Panc1 (cell line): ENCODE data around the gene HAPLN1. TPM values are rescaled to one million over a fixed set of nuclear protein-coding genes. Genes with fewer than 3 reads are reported as not detected.

Experiments
- ATAC-seq: fragments of 200-7000 bp; cut with Tn5 transposase; 2 replicates; pipeline ENCODE4 v1.9.1; 2020; ENCODE audit warnings: mild to moderate bottlenecking, moderate library complexity
- BruUV-seq: library from RNA; stranded (reverse); fragments of 400-500 nt; replicated peaks from 2 replicates; lab custom pipeline; 2021; lab: Mats Ljungman, UMichigan
- CTCF ChIA-PET: fragments of 300-600 bp; sonication (Branson Sonifier 250); formaldehyde crosslinking; loops from one replicate; lab custom pipeline; 2022; ENCODE audit warnings: antibody characterized with exemption; lab: Charles Lee
- POLR2A ChIA-PET: fragments of 300-600 bp; sonication (Branson Sonifier 250); formaldehyde crosslinking; loops from one replicate; lab custom pipeline; 2022; ENCODE audit warnings: antibody characterized with exemption; lab: Charles Lee
- DNase-seq: peaks from one replicate; pipeline ENCODE4 v3.0.0-alpha.2; 2010; ENCODE audit warnings: low read depth, low spot score
- H3K27ac ChIP-seq: 2 replicates; pipeline ENCODE4 v1.5.1; 2011; ENCODE audit warnings: mild to moderate bottlenecking, low read length, inconsistent platforms
- H3K27me3 ChIP-seq: fragments of 200-500 bp; sonication (Bioruptor generic); 2 replicates; pipeline ENCODE4 v1.6.0; 2014; ENCODE audit warnings: low read length, inconsistent platforms; ENCODE audit not compliant: control insufficient read depth, insufficient read depth
- H3K36me3 ChIP-seq: fragments of 200-500 bp; sonication (Bioruptor generic); 2 replicates; pipeline ENCODE4 v1.5.1; 2014; ENCODE audit warnings: inconsistent platforms, mild to moderate bottlenecking, low read length, moderate library complexity; ENCODE audit not compliant: control insufficient read depth, insufficient read depth
- H3K4me1 ChIP-seq: 2 replicates; pipeline ENCODE4 v1.5.1; 2011; ENCODE audit warnings: inconsistent platforms, mild to moderate bottlenecking, low read length, moderate library complexity; ENCODE audit not compliant: control insufficient read depth, insufficient read depth
- H3K4me3 ChIP-seq, 2 experiments: 2 replicates each; pipeline ENCODE4 v1.5.1; 2011 to 2012; ENCODE audit warnings: low read depth in 2 of 2, low read length in 2 of 2, mild to moderate bottlenecking in 2 of 2, inconsistent platforms in 1 of 2, moderate library complexity in 1 of 2
- H3K9me3 ChIP-seq: fragments of 200-500 bp; sonication (Bioruptor generic); 2 replicates; pipeline ENCODE4 v1.5.1; 2014; ENCODE audit warnings: low read depth, mild to moderate bottlenecking, inconsistent platforms, low read length, moderate library complexity; ENCODE audit not compliant: control insufficient read depth, insufficient read depth
- POLR2AphosphoS5 ChIP-seq: IDR thresholded peaks from 2 replicates; pipeline ENCODE4 v1.6.1; 2012; ENCODE audit warnings: mild to moderate bottlenecking, low read depth, low read length, moderate library complexity
- SIN3A ChIP-seq: IDR thresholded peaks from 2 replicates; pipeline ENCODE4 v1.6.1; 2012; ENCODE audit warnings: low read depth, mild to moderate bottlenecking, low read length, moderate library complexity, borderline replicate concordance; ENCODE audit not compliant: insufficient read depth
- TCF7L2 ChIP-seq: IDR thresholded peaks from 2 replicates; pipeline ENCODE4 v1.6.1; 2011; ENCODE audit warnings: mild to moderate bottlenecking, low read depth, low read length, inconsistent platforms
- in situ Hi-C: cut with HindIII; loops from 2 replicates; pipeline ENCODE4 v1.10.0; 2016; ENCODE audit warnings: low sequenced_read_pairs, low pct_unique_long_range_greater_than_20kb
- intact Hi-C: fragments of 100-400 bp; cut with micrococcal nuclease; formaldehyde crosslinking; loops from one replicate; pipeline ENCODE4 v1.10.0; 2022; ENCODE audit not compliant: unreplicated experiment
- total RNA-seq: library from RNA; stranded (reverse); gene quantifications from one replicate; pipeline ENCODE4 v1.2.1, GENCODE V29; 2021; ENCODE audit not compliant: unreplicated experiment
- TF ChIP-seq, protein P1 (sequence below): fragments of 450-650 bp; IDR thresholded peaks from 2 replicates; pipeline ENCODE4 v1.5.1; 2017; ENCODE audit warnings: mild to moderate bottlenecking
- TF ChIP-seq, protein P2 (sequence below), 2 experiments: IDR thresholded peaks; 2 replicates each; pipeline ENCODE4 v1.6.1; 2011 to 2012; ENCODE audit warnings: low read depth in 2 of 2, control low read depth in 1 of 2, low read length in 1 of 2, mild to moderate bottlenecking in 1 of 2, moderate library complexity in 1 of 2; ENCODE audit not compliant: insufficient read depth in 1 of 2

HAPLN1 gene
- total RNA-seq, 1 experiment from 2014 or later, result 0.13 TPM

DNA sequence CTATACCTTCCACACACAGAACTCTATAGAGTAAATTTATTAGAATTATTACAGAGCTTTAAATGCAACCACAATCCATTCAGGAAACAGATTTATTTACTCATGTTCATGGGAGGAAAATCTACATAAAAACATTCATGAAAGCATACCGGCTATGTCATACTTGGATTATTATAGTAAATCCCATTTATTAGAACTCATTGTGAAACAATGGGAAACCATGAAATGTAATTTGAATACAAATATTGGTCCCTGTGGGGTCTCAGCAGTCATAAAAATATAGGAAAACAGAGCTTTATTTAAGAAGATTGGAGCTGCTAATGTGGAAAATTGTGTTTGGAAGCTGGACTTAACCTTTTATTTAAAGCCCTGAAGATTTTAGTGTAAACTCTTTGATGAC, 80.7 kb downstream of the HAPLN1 start:
- Histone ChIP-seq H3K36me3 (no peaks in the 10 kb centered on the region), H3K4me3 (no peak overlapping the region), H3K27ac (no peak overlapping the region), H3K9me3 (no peaks in the 10 kb centered on the region), H3K4me1 (no peaks in the 10 kb centered on the region), H3K27me3 (no peaks in the 10 kb centered on the region)
- in situ Hi-C loops (no loop called here), intact Hi-C loops (no loop called here)
- no TSS peak for BruUV-seq
- TF ChIP-seq TCF7L2 (no peak), POLR2AphosphoS5 (no peak), SIN3A (no peak)
- TF ChIP-seq, protein P1, sequence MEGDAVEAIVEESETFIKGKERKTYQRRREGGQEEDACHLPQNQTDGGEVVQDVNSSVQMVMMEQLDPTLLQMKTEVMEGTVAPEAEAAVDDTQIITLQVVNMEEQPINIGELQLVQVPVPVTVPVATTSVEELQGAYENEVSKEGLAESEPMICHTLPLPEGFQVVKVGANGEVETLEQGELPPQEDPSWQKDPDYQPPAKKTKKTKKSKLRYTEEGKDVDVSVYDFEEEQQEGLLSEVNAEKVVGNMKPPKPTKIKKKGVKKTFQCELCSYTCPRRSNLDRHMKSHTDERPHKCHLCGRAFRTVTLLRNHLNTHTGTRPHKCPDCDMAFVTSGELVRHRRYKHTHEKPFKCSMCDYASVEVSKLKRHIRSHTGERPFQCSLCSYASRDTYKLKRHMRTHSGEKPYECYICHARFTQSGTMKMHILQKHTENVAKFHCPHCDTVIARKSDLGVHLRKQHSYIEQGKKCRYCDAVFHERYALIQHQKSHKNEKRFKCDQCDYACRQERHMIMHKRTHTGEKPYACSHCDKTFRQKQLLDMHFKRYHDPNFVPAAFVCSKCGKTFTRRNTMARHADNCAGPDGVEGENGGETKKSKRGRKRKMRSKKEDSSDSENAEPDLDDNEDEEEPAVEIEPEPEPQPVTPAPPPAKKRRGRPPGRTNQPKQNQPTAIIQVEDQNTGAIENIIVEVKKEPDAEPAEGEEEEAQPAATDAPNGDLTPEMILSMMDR, result no peak
- TF ChIP-seq, protein P2, sequence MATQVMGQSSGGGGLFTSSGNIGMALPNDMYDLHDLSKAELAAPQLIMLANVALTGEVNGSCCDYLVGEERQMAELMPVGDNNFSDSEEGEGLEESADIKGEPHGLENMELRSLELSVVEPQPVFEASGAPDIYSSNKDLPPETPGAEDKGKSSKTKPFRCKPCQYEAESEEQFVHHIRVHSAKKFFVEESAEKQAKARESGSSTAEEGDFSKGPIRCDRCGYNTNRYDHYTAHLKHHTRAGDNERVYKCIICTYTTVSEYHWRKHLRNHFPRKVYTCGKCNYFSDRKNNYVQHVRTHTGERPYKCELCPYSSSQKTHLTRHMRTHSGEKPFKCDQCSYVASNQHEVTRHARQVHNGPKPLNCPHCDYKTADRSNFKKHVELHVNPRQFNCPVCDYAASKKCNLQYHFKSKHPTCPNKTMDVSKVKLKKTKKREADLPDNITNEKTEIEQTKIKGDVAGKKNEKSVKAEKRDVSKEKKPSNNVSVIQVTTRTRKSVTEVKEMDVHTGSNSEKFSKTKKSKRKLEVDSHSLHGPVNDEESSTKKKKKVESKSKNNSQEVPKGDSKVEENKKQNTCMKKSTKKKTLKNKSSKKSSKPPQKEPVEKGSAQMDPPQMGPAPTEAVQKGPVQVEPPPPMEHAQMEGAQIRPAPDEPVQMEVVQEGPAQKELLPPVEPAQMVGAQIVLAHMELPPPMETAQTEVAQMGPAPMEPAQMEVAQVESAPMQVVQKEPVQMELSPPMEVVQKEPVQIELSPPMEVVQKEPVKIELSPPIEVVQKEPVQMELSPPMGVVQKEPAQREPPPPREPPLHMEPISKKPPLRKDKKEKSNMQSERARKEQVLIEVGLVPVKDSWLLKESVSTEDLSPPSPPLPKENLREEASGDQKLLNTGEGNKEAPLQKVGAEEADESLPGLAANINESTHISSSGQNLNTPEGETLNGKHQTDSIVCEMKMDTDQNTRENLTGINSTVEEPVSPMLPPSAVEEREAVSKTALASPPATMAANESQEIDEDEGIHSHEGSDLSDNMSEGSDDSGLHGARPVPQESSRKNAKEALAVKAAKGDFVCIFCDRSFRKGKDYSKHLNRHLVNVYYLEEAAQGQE (IDR thresholded peaks at IDR 0.05; ENCODE audit: insufficient read depth in 1 of 2, low read depth in 2 of 2, low read length in 1 of 2), result no peak
- CTCF ChIA-PET, result no interaction called here
- no peak for ATAC-seq
- DNase-seq, result no peak
- POLR2A ChIA-PET, result no interaction called here

DNA sequence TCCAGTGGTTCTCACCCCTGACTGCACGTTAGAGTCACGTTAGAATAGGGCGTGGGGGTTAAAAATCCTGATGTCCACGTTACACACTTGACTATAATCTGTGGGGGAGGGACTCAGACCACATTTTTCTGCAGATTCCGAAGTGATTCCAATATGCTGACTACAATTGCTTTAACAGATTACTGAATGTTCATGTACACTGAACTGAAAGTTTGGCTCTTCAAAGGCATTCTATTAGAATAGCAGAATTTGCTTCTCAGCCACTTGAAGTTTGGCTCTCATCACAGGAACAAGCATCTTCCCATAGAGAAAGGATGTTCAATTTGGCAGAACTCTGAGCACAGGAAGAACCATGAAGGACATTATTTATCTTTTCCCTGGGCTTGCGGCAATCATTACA, 84.5 kb downstream of the HAPLN1 start:
- intact Hi-C loops, result no loop called here
- no TSS peak for BruUV-seq
- DNase-seq (no peak), ATAC-seq (no peak)
- Histone ChIP-seq H3K36me3 (no peaks in the 10 kb centered on the region), H3K4me1 (no peaks in the 10 kb centered on the region), H3K27ac (no peak overlapping the region), H3K4me3 (no peak overlapping the region), H3K27me3 (no peaks in the 10 kb centered on the region), H3K9me3 (no peaks in the 10 kb centered on the region)
- ChIA-PET POLR2A (no interaction called here), CTCF (no interaction called here)
- TF ChIP-seq SIN3A, result no peak
- TF ChIP-seq, protein P2 (IDR thresholded peaks at IDR 0.05; ENCODE audit: insufficient read depth in 1 of 2, low read depth in 2 of 2, low read length in 1 of 2), result no peak
- TF ChIP-seq POLR2AphosphoS5, result no peak
- TF ChIP-seq TCF7L2, result no peak
- TF ChIP-seq, protein P1, result no peak
- in situ Hi-C loops, result no loop called here
